IMR-90 (cell line): ENCODE measurements around the gene DCC.

ENCODE experiments used
- BHLHE40 ChIP-seq: fragments of 150-350 bp; IDR thresholded peaks from 2 replicates; pipeline ENCODE4 v1.6.1; 2016; ENCODE audit warnings: mild to moderate bottlenecking, low read depth, low read length
- CEBPB ChIP-seq: IDR thresholded peaks from 2 replicates; pipeline ENCODE4 v1.6.1; 2012; ENCODE audit warnings: low read depth, low read length, improper control_type of control experiment
- CHD1 ChIP-seq: IDR thresholded peaks from 2 replicates; pipeline ENCODE4 v1.6.1; 2012; ENCODE audit warnings: low read depth, low read length, improper control_type of control experiment
- CTCF ChIP-seq: conservative IDR thresholded peaks from 2 replicates; pipeline ENCODE4 v1.5.1; 2012; ENCODE audit warnings: mild to moderate bottlenecking, low read depth, low read length, improper control_type of control experiment
- FOS ChIP-seq: fragments of 150-350 bp; IDR thresholded peaks from 2 replicates; pipeline ENCODE4 v1.6.1; 2016; ENCODE audit warnings: low read depth, low read length
- MAZ ChIP-seq: IDR thresholded peaks from 2 replicates; pipeline ENCODE4 v1.6.1; 2012; ENCODE audit warnings: low read depth, mild to moderate bottlenecking, low read length, improper control_type of control experiment, moderate library complexity, borderline replicate concordance
- NFE2L2 ChIP-seq: fragments of 150-350 bp; IDR thresholded peaks from 2 replicates; pipeline ENCODE4 v1.6.1; 2016; ENCODE audit warnings: low read depth, mild to moderate bottlenecking, low read length
- POLR2A ChIP-seq: IDR thresholded peaks from 2 replicates; pipeline ENCODE4 v1.6.1; 2012; ENCODE audit warnings: mild to moderate bottlenecking, low read depth, low read length
- RAD21 ChIP-seq: IDR thresholded peaks from 2 replicates; pipeline ENCODE4 v1.6.1; 2012; ENCODE audit warnings: low read length, improper control_type of control experiment
- RCOR1 ChIP-seq: IDR thresholded peaks from 2 replicates; pipeline ENCODE4 v1.6.1; 2012; ENCODE audit warnings: mild to moderate bottlenecking, low read length, improper control_type of control experiment; ENCODE audit not compliant: insufficient replicate concordance
- RFX5 ChIP-seq: IDR thresholded peaks from 2 replicates; pipeline ENCODE4 v1.8.0; 2012; ENCODE audit warnings: low read depth, mild to moderate bottlenecking, low read length, moderate library complexity
- SMC3 ChIP-seq: fragments of 150-350 bp; IDR thresholded peaks from 2 replicates; pipeline ENCODE4 v1.6.1; 2016; ENCODE audit warnings: low read depth, mild to moderate bottlenecking, antibody characterized with exemption, low read length, moderate library complexity
- USF2 ChIP-seq: fragments of 150-350 bp; IDR thresholded peaks from 2 replicates; pipeline ENCODE4 v1.6.1; 2017; ENCODE audit warnings: mild to moderate bottlenecking, antibody characterized with exemption, low read length, low read depth

DNA sequence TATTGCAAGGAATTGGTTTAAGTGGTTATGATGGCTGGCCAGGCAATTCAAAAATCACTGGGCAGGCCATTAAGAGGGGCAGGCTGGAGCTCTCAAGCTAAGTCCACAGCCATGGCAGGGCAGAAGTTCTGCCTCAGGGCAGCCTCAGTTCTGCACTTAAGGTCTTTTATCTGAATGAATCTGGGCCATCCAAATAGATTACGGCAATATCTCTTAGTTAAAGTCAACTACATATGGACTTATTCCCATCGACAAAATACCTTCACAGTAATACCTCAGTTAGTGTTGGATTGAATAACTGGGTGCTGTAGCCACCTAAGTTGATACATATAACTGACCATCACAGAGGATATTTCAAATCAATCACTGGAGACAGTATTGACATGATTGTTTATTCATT lies 979.6 kb downstream of the DCC start:
- TF ChIP-seq POLR2A, result no peak
- TF ChIP-seq MAZ, result no peak
- TF ChIP-seq CTCF, result no peak
- TF ChIP-seq RAD21, result no peak
- no peak for TF ChIP-seq FOS
- no peak for TF ChIP-seq CHD1
- TF ChIP-seq BHLHE40, result no peak
- TF ChIP-seq SMC3, result no peak
- TF ChIP-seq NFE2L2, result no peak
- TF ChIP-seq CEBPB, result no peak
- TF ChIP-seq RFX5, result no peak
- no peak for TF ChIP-seq USF2
- TF ChIP-seq RCOR1, result no peak
